Measurements from ENCODE around the gene PIK3CA.
"Not testable (repeated sequence)": the region's sequence is repeated elsewhere in the genome, so short reads cannot be mapped to it uniquely, and the experiment has no call there.

Gene PIK3CA

DNA sequence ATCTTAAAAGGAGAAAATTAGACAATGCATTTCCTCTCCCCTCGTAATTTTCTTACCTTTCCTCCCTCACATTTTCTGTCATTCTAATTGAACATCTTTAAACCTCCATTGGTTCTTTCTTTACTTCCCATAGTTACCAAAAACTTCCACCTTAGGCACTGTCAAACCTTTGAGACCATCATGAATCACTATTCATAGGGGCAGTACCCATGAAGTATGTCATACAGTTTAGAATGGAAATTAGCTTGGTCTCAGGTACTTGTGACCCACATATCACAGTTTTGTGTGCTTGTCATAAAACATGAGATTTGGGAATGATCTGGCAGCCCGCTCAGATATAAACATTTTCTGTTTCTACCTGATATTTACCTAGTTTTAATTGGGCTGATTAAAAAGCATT lies 52.6 kb downstream of the PIK3CA start:
- no peak for DNase-seq

GRCh38 chr3:179215550-179215949 lies 67.4 kb downstream of the PIK3CA start:
- DNase-seq, result peak; percentile 17

GRCh38 chr3:179218213-179218612 lies 70.1 kb downstream of the PIK3CA start:
- not testable (repeated sequence) for DNase-seq

GRCh38 chr3:179223548-179223947 lies 75.4 kb downstream of the PIK3CA start:
- no peak for DNase-seq

DNA sequence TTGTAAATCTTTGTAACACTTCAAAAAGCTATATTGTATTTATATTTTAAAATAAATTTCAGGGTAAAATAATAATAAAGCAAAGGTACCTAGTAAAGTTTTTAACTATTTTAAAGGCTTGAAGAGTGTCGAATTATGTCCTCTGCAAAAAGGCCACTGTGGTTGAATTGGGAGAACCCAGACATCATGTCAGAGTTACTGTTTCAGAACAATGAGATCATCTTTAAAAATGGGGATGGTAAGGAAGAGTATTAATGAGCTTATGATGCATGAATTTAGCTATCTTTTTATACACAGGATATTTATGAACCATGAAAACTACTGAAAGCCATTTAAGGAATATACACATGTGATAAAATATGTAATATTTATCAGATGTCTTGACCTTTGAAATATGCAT lies 76.4 kb downstream of the PIK3CA start:
- DNase-seq, result no peak

- DNase-seq, result peak; percentile 9
Observed at GRCh38 chr3:179227349-179227748, 79.2 kb downstream of the PIK3CA start.

- no peak for DNase-seq
Observed at GRCh38 chr3:179229177-179229576, 81.0 kb downstream of the PIK3CA start.

GRCh38 chr3:179233043-179233442 lies 84.9 kb downstream of the PIK3CA start:
- DNase-seq, result no peak

- DNase-seq, result no peak
Observed at GRCh38 chr3:179234199-179234598, 86.0 kb downstream of the PIK3CA start.

DNA sequence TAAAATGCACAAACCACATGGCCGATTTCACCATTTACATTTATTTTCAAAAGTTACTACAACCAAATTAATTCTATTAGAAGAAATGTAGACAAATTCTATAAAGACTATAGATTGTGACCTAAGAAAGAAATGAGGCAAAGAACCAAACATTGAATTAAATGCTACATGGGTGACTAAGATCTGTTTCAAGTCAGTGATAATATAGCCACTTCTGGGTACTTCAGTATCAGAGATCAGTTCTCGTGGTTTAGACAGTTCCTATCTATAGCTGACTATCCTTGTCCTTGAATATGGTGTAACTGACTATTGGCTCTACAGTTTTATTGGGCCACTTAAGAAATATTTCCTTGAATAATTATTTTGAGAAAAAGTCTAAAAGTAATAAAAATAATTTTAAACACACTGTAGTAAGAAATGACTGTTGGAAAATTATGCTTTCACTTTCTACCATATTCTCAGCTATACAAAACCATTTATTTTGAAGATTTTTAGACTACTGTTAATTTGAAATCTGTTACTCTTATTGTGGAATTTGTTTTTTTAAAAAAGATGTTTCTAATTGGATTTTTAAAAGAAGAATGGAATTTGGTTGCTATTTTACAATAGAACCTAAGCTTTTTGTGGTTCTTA lies 88.6 kb downstream of the PIK3CA start:
- no peak for DNase-seq

- DNase-seq, result not testable (repeated sequence)
Observed at GRCh38 chr3:179240299-179240698, 92.1 kb downstream of the PIK3CA start.

DNA sequence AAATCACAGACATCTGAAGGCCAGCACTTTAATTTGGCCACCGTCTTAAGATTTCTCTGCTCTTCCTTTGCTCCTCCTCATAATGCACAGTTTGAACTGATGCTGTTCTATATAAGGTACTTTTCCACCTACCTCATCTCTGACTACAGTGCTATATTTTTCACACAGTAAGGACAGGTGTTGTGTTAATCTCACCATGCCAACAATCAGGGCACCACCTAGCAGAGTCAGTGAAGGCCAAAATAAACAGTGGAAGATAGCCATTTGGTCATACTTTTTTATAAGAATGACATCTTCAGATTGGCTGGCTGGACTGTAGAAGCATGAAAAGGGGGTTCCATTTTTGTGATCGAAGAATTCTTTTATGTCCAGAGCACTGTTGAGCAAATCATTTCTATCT lies 94.7 kb downstream of the PIK3CA start:
- not testable (repeated sequence) for DNase-seq

- peak; percentile 43 for DNase-seq
Observed at GRCh38 chr3:179244878-179245277, 96.7 kb downstream of the PIK3CA start.

- no peak for DNase-seq
Observed at GRCh38 chr3:179247289-179248015, 99.3 kb downstream of the PIK3CA start.

DNA sequence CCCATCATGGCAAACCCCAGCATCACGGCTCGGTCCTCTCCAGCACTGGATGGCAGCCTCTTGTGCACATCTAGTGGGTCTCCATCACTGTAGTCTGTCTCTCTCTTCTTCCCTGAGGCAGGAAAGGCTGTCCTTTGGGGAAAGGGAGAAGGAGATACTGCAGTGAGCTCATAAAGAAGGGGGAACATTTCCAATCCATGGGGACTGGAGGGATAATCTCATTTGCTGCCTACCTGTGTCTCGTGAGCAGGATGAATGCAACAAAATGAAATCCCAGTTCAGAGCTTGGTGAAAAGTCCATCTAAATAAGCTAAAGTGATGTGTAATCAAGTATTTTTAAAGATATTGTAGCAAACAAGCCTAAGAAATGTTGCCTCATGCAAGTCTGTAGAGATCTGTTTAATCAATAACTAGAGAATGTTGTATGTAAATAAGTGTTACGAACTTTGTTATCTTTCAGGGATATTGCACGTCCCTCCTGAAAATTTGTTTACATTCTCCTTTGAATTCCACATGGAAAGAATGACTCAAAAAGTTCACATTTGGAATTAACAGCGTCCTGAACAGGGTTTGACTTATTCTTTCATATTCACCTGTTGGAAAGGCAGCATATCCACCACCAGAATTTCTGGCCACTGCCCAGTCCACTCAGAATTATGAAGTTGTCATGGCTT lies 102.8 kb downstream of the PIK3CA start, which contains the start of gene KCNMB3:
Gene KCNMB3 (minus strand): TSS at position 312 of the 674 bp plus-strand sequence. CDS start 124 bp downstream, at position 188.
- DNase-seq, result no peak

DNA sequence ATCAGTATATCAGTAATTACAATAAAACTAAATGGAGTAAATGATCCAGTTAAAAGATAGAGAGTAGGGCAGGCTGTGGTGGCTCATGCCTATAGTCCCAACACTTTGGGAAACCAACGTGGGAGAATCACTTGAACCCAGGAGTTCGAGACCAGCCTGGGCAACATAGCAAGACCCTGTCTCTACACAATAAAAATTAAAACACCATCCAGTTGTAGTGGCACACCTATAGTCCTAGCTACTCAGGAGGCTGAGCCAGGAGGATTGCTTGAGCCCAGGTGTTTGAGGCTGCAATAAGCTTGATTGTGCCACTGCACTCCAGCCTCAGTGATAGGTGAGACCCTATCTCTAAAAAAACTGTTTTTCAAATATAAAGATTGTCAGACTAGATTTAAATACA lies 108.7 kb downstream of the PIK3CA start:
- no peak for DNase-seq

DNA sequence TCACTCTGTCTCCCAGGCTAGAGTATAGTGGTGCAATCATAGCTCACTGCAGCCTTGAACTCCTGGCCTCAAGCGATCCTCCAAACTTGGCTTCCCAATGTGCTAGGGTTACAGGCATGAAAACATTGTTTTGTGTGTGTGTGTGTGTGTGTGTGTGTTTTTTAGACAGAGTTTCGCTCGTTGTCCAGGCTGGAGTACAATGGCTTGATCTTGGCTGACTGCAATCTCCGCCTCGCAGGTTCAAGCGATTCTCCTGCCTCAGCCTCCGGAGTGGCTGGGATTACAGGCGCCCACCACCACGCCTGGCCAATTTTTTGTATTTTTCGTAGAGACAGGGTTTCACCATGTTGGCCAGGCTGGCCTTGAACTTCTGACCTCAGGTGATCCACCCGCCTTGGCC lies 109.6 kb downstream of the PIK3CA start:
- DNase-seq, result not testable (repeated sequence)

- no peak for DNase-seq
Observed at GRCh38 chr3:179258820-179259219, 110.7 kb downstream of the PIK3CA start.

- DNase-seq, result not testable (repeated sequence)
Observed at GRCh38 chr3:179259959-179260756, 112.0 kb downstream of the PIK3CA start.

- DNase-seq, result peak; percentile 72
Observed at GRCh38 chr3:179260949-179261765, 113.0 kb downstream of the PIK3CA start.

DNA sequence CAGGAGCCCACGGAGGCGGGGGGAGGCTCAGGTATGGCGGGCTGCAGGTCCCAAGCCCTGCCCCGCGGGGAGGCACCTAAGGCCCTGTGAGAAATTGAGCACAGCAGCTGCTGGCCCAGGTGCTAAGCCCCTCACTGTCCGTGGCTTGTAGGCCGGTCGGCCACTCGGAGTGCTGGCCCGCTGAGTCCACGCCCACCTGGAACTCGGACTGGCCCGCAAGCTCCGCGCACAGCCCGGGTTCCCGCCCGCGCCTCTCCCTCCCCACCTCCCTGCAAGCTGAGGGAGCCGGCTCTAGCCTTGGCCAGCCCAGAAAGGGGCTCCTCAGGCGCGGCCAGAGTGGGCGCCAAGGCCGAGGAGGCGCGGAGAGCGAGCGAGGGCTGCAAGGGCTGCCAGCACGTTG lies 115.0 kb downstream of the PIK3CA start:
- DNase-seq, result no peak

GRCh38 chr3:179264449-179264848 lies 116.3 kb downstream of the PIK3CA start:
- DNase-seq, result no peak
